ENCODE data around the gene CA9. TPM values are rescaled to one million over a fixed set of nuclear protein-coding genes. Genes with fewer than 3 reads are reported as not detected.

The CA9 gene
- total RNA-seq, 2 experiments from 2014 or later = 0.86 to 1.2 TPM

GRCh38 chr9:35683323-35683722 lies 9.6 kb downstream of the CA9 start:
- no peaks in the 10 kb centered on the region for H3K9me3 Mint-ChIP-seq
- ATAC-seq (ENCODE audit: low read depth) = no peak
- H3K4me1 Mint-ChIP-seq = peaks cover 2% of the 10 kb centered on the region
- no peaks in the 10 kb centered on the region for H3K27me3 Mint-ChIP-seq
- DNase-seq = no peak
- H3K4me3 Mint-ChIP-seq = no peak overlapping the region
- POLR2A ChIA-PET = interaction anchor here (0.7 kb wide), 1 partner anchor 18 kb away, joined by 3 read pairs; the partner anchor contains the start of gene ARHGEF39
- H3K27ac Mint-ChIP-seq = no peak overlapping the region
- no peaks in the 10 kb centered on the region for H3K36me3 Mint-ChIP-seq

GRCh38 chr9:35684921-35685320 lies 11.2 kb downstream of the CA9 start:
- no peaks in the 10 kb centered on the region for H3K36me3 Mint-ChIP-seq
- H3K9me3 Mint-ChIP-seq = no peaks in the 10 kb centered on the region
- DNase-seq (no peak), ATAC-seq (ENCODE audit: low read depth) (no peak)
- H3K4me3 Mint-ChIP-seq = no peak overlapping the region
- peaks cover 10% of the 10 kb centered on the region for H3K4me1 Mint-ChIP-seq
- no peak overlapping the region for H3K27ac Mint-ChIP-seq
- H3K27me3 Mint-ChIP-seq = no peaks in the 10 kb centered on the region
- POLR2A ChIA-PET = interaction anchor here (1.6 kb wide), 1 partner anchor 20 kb away, joined by 5 read pairs; the partner anchor contains the start of gene ARHGEF39

- POLR2A ChIA-PET = interaction anchor here (1.6 kb wide), 1 partner anchor 21 kb away, joined by 5 read pairs; the partner anchor contains the start of gene ARHGEF39
- Mint-ChIP-seq H3K4me3 (no peak overlapping the region), H3K27ac (no peak overlapping the region), H3K9me3 (no peaks in the 10 kb centered on the region), H3K4me1 (peaks cover 10% of the 10 kb centered on the region), H3K27me3 (no peaks in the 10 kb centered on the region), H3K36me3 (no peaks in the 10 kb centered on the region)
- ATAC-seq (ENCODE audit: low read depth) (no peak), DNase-seq (no peak)
These were observed 11.8 kb downstream of the CA9 start for GRCh38 chr9:35685506-35685905.

GRCh38 chr9:35686222-35687203 lies 12.8 kb downstream of the CA9 start:
- Mint-ChIP-seq H3K4me3 (no peak overlapping the region), H3K36me3 (no peaks in the 10 kb centered on the region), H3K9me3 (no peaks in the 10 kb centered on the region), H3K4me1 (peaks cover 10% of the 10 kb centered on the region), H3K27me3 (no peaks in the 10 kb centered on the region), H3K27ac (no peak overlapping the region)
- no peak for DNase-seq
- no peak for ATAC-seq (ENCODE audit: low read depth)
- POLR2A ChIA-PET = interaction anchor here (1.0 kb wide), 1 partner anchor 11 kb away, joined by 3 read pairs; no protein-coding TSS in a partner anchor

- peaks cover 14% of the 10 kb centered on the region for H3K4me1 Mint-ChIP-seq
- POLR2A ChIA-PET = interaction anchor here (0.9 kb wide), 1 partner anchor 70 kb away, joined by 3 read pairs; no protein-coding TSS in a partner anchor
- H3K36me3 Mint-ChIP-seq = no peaks in the 10 kb centered on the region
- no peak overlapping the region for H3K4me3 Mint-ChIP-seq
- no peaks in the 10 kb centered on the region for H3K27me3 Mint-ChIP-seq
- H3K27ac Mint-ChIP-seq = no peak overlapping the region
- ATAC-seq (ENCODE audit: low read depth) (no peak), DNase-seq (no peak)
- H3K9me3 Mint-ChIP-seq = no peaks in the 10 kb centered on the region
These were observed 13.6 kb downstream of the CA9 start for GRCh38 chr9:35687306-35687705.

- POLR2A ChIA-PET = interaction anchor here (0.9 to 1.2 kb wide), 5 partner anchors 12 to 71 kb away, joined by 3 to 4 read pairs (median 3); partner anchors contain the start of genes ARHGEF39, CREB3 and TLN1
- H3K27ac Mint-ChIP-seq = no peak overlapping the region
- H3K9me3 Mint-ChIP-seq = no peaks in the 10 kb centered on the region
- no peaks in the 10 kb centered on the region for H3K36me3 Mint-ChIP-seq
- H3K4me1 Mint-ChIP-seq = peaks cover 12% of the 10 kb centered on the region
- no peak for ATAC-seq (ENCODE audit: low read depth)
- no peak for DNase-seq
- no peaks in the 10 kb centered on the region for H3K27me3 Mint-ChIP-seq
- no peak overlapping the region for H3K4me3 Mint-ChIP-seq
These were observed 14.3 kb downstream of the CA9 start for GRCh38 chr9:35687972-35688557.

- peak; percentile 44 for ATAC-seq (ENCODE audit: low read depth)
- H3K4me3 Mint-ChIP-seq = peak overlapping the region; percentile 67
- H3K27ac Mint-ChIP-seq = peak overlapping the region; percentile 50
- peaks cover 12% of the 10 kb centered on the region for H3K4me1 Mint-ChIP-seq
- POLR2A ChIA-PET = interaction anchor here (0.9 to 1.2 kb wide), 4 partner anchors 13 to 43 kb away, joined by 3 to 4 read pairs (median 4); partner anchors contain the start of genes ARHGEF39, CREB3 and TLN1
- H3K9me3 Mint-ChIP-seq = no peaks in the 10 kb centered on the region
- no peak for DNase-seq
- no peaks in the 10 kb centered on the region for H3K27me3 Mint-ChIP-seq
- H3K36me3 Mint-ChIP-seq = no peaks in the 10 kb centered on the region
These were observed 15.1 kb downstream of the CA9 start for GRCh38 chr9:35688558-35689541.

GRCh38 chr9:35689542-35690293 lies 16.0 kb downstream of the CA9 start, which contains the start of gene TPM2:
TPM2 (minus strand) TSS chr9:35689925; CDS start chr9:35689817, 108 bp downstream.
- DNase-seq = no peak
- Mint-ChIP-seq H3K9me3 (no peaks in the 10 kb centered on the region), H3K4me1 (peaks cover 12% of the 10 kb centered on the region), H3K36me3 (no peaks in the 10 kb centered on the region), H3K27me3 (no peaks in the 10 kb centered on the region), H3K4me3 (peak within 1 kb of the TSS; percentile 91), H3K27ac (peak within 1 kb of the TSS; percentile 78)
- POLR2A ChIA-PET = interaction anchor here (0.7 to 2.4 kb wide), 4 partner anchors 15 to 43 kb away, joined by 3 to 10 read pairs (median 6); partner anchors contain the start of genes CCDC107 and RMRP
- no peak for ATAC-seq (ENCODE audit: low read depth)

GRCh38 chr9:35690294-35690613 lies 16.5 kb downstream of the CA9 start:
- Mint-ChIP-seq H3K9me3 (no peaks in the 10 kb centered on the region), H3K36me3 (no peaks in the 10 kb centered on the region), H3K4me3 (peak overlapping the region; percentile 72), H3K27me3 (no peaks in the 10 kb centered on the region), H3K27ac (no peak overlapping the region), H3K4me1 (peaks cover 12% of the 10 kb centered on the region)
- ATAC-seq (ENCODE audit: low read depth) (no peak), DNase-seq (no peak)
- POLR2A ChIA-PET = interaction anchor here (0.7 to 2.8 kb wide), 7 partner anchors 15 to 71 kb away, joined by 3 to 11 read pairs (median 5); partner anchors contain the start of genes ARHGEF39, CCDC107 and RMRP

GRCh38 chr9:35690614-35691333 lies 17.0 kb downstream of the CA9 start:
- peak; percentile 37 for ATAC-seq (ENCODE audit: low read depth)
- peak; percentile 49 for DNase-seq
- no peaks in the 10 kb centered on the region for H3K36me3 Mint-ChIP-seq
- peaks cover 12% of the 10 kb centered on the region for H3K4me1 Mint-ChIP-seq
- H3K4me3 Mint-ChIP-seq = peak overlapping the region; percentile 91
- H3K27ac Mint-ChIP-seq = peak overlapping the region; percentile 78
- no peaks in the 10 kb centered on the region for H3K9me3 Mint-ChIP-seq
- POLR2A ChIA-PET = interaction anchor here (0.7 to 2.8 kb wide), 8 partner anchors 26 to 533 kb away, joined by 3 to 11 read pairs (median 6); partner anchors contain the start of genes ARHGEF39, CCDC107, CREB3 and RMRP
- H3K27me3 Mint-ChIP-seq = no peaks in the 10 kb centered on the region

- Mint-ChIP-seq H3K4me1 (peaks cover 12% of the 10 kb centered on the region), H3K27ac (peak overlapping the region; percentile 78), H3K4me3 (peak overlapping the region; percentile 91), H3K9me3 (no peaks in the 10 kb centered on the region), H3K27me3 (no peaks in the 10 kb centered on the region), H3K36me3 (peaks cover 1% of the 10 kb centered on the region)
- no peak for ATAC-seq (ENCODE audit: low read depth)
- no peak for DNase-seq
- POLR2A ChIA-PET = interaction anchor here (0.7 to 2.8 kb wide), 7 partner anchors 27 to 532 kb away, joined by 3 to 11 read pairs (median 6); partner anchors contain the start of genes ARHGEF39, CREB3 and TLN1
These were observed 17.6 kb downstream of the CA9 start for GRCh38 chr9:35691334-35691650.
